GM19372 (cell line): ENCODE results near the gene OR56A5.
"Not testable (repeated sequence)": the region's sequence is repeated elsewhere in the genome, so short reads cannot be mapped to it uniquely, and the experiment has no call there.

ENCODE experiments used
- ATAC-seq: cut with Tn5 transposase; IDR thresholded peaks from one replicate; pipeline ENCODE4 v1.9.1; 2021; ENCODE audit warnings: mild to moderate bottlenecking, low read depth, moderate library complexity; ENCODE audit not compliant: unreplicated experiment

Gene OR56A5

GRCh38 chr11:5968394-5968793 lies at the start of gene OR56A5:
OR56A5 (minus strand) TSS chr11:5968494; CDS start chr11:5968494, 0 bp downstream.
- ATAC-seq = no peak

DNA sequence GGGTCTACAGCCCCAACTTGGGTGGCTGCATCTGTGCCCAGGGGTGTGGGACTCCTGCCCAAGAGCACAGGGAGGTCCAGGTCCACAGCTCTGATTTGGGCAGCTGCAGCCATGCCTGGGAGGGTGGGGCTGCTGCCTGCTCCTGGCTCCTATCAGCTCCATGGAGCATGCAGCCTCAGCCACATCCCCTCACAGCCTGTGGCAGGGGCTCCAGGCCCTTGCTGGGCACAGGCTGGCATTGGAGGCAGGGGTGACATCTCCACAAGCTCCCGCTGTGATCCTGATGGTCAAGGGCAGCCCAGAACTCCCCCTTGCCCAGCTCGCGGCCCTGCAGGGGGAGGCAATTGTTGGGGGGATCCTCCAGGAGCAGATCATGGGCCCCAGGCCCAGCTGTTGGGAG lies 44.7 kb upstream of the OR56A5 start:
- ATAC-seq = no peak

DNA sequence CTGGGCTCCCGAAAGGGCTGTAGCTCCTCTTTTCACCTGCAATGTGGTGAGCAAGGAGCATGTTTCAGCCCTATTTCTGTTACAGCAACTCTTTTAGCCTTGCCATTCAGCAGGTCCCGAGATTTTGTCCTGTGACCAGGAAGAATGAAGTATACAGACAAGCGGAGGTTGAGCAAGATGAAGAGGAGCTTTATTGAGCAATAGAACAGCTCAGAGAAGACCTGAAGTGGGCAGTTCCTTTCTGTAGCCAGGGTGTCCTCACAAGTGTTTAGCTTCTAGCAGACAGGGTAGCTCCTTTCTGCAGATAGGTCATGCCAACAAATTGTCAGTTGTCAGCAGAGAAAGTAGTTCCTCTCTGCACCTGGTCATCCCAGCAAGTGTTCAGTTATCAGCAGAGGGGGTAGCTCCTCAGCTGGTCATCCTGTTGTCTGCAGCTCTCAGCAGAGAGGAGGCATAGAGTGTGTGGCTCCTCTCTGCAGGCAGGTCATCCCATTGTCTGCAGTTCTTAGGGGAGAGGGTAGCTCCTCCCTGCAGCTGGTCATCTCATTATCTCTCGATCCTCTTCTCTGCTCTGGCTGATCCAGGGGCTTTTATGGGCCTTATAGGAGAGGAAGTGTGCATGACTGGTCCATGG lies 43.9 kb upstream of the OR56A5 start:
- no peak for ATAC-seq

- ATAC-seq = no peak
These were observed 38.6 kb upstream of the OR56A5 start, which contains the start of gene OR56A4 for GRCh38 chr11:6006846-6007245. OR56A4 (minus strand) TSS chr11:6006946; CDS start chr11:6002992, 3,954 bp downstream.

GRCh38 chr11:6006395-6006794 lies 38.1 kb upstream of the OR56A5 start:
- ATAC-seq = no peak

DNA sequence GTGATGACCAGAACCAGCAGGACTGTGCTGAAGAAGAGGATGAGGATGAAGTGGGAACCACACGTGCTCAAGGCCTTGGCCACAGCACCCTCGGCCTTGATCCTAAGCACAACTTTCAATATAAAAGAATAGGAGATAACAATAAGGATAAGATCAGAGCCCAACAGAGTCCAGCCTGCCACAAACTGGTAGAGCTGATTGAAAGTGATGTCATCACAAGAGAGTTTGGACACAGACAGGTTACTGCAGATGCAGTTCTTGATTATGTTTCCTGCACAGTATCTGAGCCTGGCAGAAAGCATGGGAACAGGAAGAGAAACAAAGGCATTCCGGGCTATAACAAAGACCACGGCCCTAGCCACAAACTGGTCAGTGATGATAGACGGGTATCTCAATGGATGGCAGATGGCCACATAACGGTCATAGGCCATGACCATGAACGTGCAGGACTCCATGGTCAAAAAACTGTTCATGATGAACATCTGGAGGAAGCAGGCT lies 34.0 kb upstream of the OR56A5 start:
- no peak for ATAC-seq

DNA sequence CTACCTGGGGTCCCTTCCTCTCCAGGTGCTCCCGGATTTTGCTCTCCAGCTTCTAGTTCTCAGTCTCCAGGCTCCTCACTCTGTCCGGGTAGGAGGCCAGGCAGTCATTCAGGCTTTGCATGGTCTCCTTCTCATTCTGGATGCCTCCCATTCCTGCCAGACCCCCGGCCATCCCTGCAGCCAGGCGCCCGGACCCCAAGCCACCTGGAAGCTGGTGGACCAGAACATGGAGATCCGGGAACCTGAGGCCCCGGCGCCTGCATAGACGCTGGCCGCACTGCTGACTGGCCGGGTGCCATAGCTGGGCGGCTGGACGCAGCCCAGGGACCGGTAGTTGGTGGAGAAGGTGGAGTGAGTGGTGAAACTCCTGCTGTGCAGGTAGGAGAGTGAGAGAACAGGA lies 26.5 kb upstream of the OR56A5 start:
- ATAC-seq = no peak

- ATAC-seq = no peak
These were observed 24.4 kb upstream of the OR56A5 start for GRCh38 chr11:5992604-5993251.

DNA sequence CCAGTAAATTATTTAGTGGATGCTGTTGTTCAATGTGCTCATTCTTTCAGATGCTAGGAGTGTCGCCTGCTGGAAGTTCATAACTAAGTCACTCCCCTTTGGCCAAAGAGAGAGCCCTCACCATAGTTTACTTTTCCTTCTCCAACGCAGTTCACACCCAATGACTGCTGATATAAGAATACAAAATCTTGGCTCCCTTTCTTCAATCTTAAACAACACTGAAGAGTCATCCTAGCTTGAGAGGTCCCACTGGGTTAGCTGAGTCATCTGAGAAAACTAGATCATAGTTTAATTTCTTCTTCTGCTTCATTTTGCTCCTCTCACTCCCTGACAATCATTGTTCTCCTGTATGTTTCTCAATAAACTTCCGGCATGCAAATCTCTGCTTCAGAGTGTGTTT lies 23.9 kb upstream of the OR56A5 start:
- ATAC-seq = no peak

GRCh38 chr11:5989203-5989602 lies 20.9 kb upstream of the OR56A5 start:
- ATAC-seq = no peak

GRCh38 chr11:5986885-5987284 lies 18.6 kb upstream of the OR56A5 start, which contains the start of gene OR52L1:
OR52L1 (minus strand) TSS chr11:5986985; CDS start chr11:5986930, 55 bp downstream.
- no peak for ATAC-seq

GRCh38 chr11:5983443-5983842 lies 15.1 kb upstream of the OR56A5 start:
- no peak for ATAC-seq

- no peak for ATAC-seq
These were observed 5.2 kb upstream of the OR56A5 start for GRCh38 chr11:5973530-5973929.

GRCh38 chr11:5967708-5968107 lies 586 bp downstream of the OR56A5 start:
- no peak for ATAC-seq

- ATAC-seq = no peak
These were observed 1.3 kb downstream of the OR56A5 start for GRCh38 chr11:5966958-5967357.

DNA sequence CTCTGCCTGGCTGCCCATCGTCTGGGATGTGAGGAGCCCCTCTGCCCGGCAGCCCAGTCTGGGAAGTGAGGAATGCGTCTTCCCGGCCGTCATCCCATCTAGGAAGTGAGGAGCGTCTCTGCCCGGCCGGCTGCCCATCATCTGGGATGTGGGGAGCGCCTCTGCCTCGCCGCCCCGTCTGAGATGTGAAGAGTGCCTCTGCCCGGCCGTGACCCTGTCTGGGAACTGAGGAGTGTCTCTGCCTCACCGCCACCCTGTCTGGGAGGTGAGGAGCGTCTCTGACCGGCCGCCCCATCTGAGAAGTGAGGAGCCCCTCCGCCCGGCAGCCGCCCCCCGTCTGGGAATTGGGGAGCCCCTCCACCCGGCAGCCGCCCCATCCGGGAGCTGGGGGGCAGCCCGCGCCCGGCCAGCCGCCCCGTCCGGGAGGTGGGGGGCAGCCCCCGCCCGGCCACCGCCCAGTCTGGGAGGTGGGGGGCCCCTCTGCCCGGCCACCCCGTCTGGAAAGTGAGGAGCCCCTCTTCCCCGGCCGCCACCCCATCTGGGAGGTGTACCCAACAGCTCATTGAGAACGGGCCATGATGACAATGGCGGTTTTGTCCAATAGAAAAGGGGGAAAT lies 7.5 kb downstream of the OR56A5 start:
- not testable (repeated sequence) for ATAC-seq

DNA sequence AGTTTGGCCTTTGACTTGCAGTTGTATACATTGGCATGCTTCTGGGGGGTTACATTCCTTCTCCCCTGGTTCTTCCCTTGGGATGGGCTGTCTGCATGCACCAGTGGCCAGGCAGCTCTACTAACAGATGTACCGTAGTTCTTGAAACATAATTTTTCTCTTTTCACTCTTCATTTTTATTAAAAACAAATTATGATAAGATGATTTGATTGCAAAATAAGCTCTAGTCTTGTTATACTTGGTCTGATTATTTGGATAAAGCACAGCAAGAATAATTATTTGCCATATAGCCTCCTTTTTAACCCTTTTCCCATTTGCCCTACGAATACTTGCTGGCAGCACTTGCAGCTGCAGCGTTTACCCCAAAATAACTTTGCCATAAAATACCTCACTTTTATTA lies 12.7 kb downstream of the OR56A5 start:
- ATAC-seq = no peak

- ATAC-seq = no peak
These were observed 26.3 kb downstream of the OR56A5 start, which contains the start of gene OR56A3 for GRCh38 chr11:5941951-5942350. OR56A3 (plus strand) TSS chr11:5942251; CDS start chr11:5947347, 5,096 bp downstream.

DNA sequence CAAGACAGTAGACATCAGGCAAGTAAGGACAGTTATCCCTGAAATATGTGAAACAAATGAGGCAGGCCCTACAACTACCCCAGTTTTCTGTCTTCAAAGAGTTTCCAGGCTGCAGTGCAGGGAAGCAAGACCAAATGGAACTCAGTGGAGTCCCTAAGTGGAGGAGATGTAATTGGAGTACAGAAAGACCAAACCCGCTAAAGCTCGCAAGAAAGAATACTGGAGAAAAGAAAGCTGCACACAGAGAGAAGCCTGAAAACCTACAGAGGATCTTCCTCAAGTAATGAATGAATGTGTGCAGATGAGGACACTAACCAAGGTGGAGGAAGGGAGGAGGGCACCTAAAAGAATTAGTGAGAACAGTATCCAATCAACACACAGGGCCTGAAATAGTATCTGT lies 27.5 kb downstream of the OR56A5 start:
- ATAC-seq = no peak

DNA sequence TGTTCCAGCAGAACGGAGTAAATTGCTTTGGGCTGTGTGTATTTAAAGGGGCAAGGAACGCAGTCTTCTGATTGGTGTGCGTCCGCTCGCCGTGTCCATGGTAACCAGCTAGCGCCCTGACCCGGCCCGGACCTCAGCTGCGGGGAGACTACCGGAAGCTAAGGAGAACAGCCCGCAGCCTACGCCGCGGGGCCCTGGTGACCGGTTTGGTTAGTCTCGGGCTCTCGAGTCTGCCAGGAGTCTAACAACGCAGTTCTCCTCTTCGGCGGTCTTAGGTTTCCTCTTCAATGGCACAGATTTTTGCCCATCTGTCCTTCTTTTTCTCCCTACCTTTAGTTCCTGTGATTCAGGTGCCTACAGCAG lies 29.7 kb downstream of the OR56A5 start:
- no peak for ATAC-seq

DNA sequence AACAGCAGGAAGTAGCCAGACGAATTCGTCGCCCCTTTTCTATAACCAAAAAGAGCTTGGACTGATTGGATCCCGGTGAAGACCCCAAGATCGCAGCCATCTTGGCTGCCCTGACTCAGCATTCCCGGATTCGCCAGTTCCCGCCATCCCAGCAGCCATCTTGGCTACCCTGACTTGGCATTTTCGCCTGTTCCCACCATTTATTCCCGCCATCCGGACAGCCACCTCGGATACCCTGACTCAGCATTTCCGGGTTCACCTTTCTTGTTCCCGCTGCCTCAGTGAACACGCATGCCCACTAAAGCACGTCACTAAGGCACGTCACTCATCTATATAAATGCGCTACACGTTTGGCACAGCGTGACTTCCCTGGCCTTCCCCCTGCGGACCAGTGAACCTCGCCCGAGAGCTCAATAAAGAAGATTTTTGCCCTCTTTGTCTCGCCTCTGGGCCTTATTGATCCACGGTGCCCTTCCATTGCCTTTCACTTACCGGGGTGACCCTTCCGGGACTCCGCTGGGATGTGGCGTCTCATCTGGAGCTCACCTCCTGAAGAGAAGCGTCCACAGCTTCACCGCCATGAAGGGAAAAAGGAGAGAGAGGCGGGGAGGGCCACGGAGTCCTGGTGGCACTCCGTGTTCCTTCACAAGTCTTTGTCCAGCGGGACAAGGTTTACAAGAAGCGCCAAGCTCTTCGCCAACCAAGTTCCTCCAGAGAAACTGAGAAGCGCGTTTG lies 30.3 kb downstream of the OR56A5 start:
- ATAC-seq = no peak
